Endothelial cell of umbilical vein (primary cell): ENCODE results near the gene SGTA. TPM values are rescaled to one million over a fixed set of nuclear protein-coding genes. Genes with fewer than 3 reads are reported as not detected.

ENCODE experiments used
- BruUV-seq: library from RNA; stranded (reverse); fragments of 400-500 nt; replicated peaks from 2 replicates; lab custom pipeline; 2021; lab: Mats Ljungman, UMichigan
- CTCF ChIA-PET: fragments of 300-600, 350-600 bp; sonication (Branson Sonifier 250); formaldehyde crosslinking; loops from one replicate; lab custom pipeline; 2021; ENCODE audit warnings: antibody characterized with exemption, inconsistent platforms; lab: Charles Lee
- POLR2A ChIA-PET: fragments of 300-600, 350-600 bp; sonication (Branson Sonifier 250); formaldehyde crosslinking; loops from one replicate; lab custom pipeline; 2021; ENCODE audit warnings: antibody characterized with exemption, inconsistent platforms; lab: Charles Lee
- DNase-seq: peaks from one replicate; pipeline ENCODE4 v3.0.0-alpha.2; 2011; ENCODE audit warnings: low read depth, low spot score
- FAIRE-seq: peaks from 2 replicates; lab custom pipeline; 2011; peaks lifted over from hg19 to GRCh38; lab: Jason Lieb, UNC
- H2AFZ ChIP-seq: 2 replicates; pipeline ENCODE4 v1.6.0; 2012; ENCODE audit warnings: low read depth, low read length, control low read depth, inconsistent platforms
- H3K27ac ChIP-seq: 2 replicates; pipeline ENCODE4 v1.5.1; 2011; ENCODE audit warnings: low read depth, mild to moderate bottlenecking, control low read depth, low read length, moderate library complexity; ENCODE audit not compliant: insufficient read depth
- H3K27me3 ChIP-seq, 2 experiments: 2 replicates each; pipeline versions ENCODE4 v1.6.0 to v1.6.1; 2011; ENCODE audit warnings: low read length in 2 of 2, mixed read lengths in 1 of 2; ENCODE audit not compliant: control insufficient read depth in 2 of 2, insufficient read depth in 2 of 2
- H3K36me3 ChIP-seq, 2 experiments: 2 replicates in 1 of 2; 3 replicates in 1 of 2; pipeline ENCODE4 v1.5.1; 2011; ENCODE audit warnings: low read length in 2 of 2, mild to moderate bottlenecking in 1 of 2, moderate library complexity in 1 of 2; ENCODE audit not compliant: control insufficient read depth in 2 of 2, insufficient read depth in 2 of 2; ENCODE audit errors: extremely low read depth in 1 of 2
- H3K4me1 ChIP-seq: 3 replicates; pipeline ENCODE4 v1.5.1; 2011; ENCODE audit warnings: mild to moderate bottlenecking, low read length; ENCODE audit not compliant: control insufficient read depth, insufficient read depth; ENCODE audit errors: extremely low read depth
- H3K4me2 ChIP-seq: 2 replicates; pipeline ENCODE4 v1.6.1; 2011; ENCODE audit warnings: low read length, control low read depth, mixed read lengths; ENCODE audit not compliant: insufficient read depth
- H3K4me3 ChIP-seq, 3 experiments: fragments of 200-600 bp in 1 of 3; sonication (generic), shearing (Covaris generic) in 1 of 3; replicated peaks in 1 of 3; 2 replicates each; pipeline ENCODE4 v1.5.1; 2011 to 2016; ENCODE audit warnings: control low read depth in 3 of 3, low read length in 3 of 3, mild to moderate bottlenecking in 2 of 3, inconsistent platforms in 1 of 3, low read depth in 1 of 3, moderate library complexity in 1 of 3; ENCODE audit not compliant: insufficient read depth in 1 of 3
- H3K79me2 ChIP-seq: 2 replicates; pipeline ENCODE4 v1.6.0; 2012; ENCODE audit warnings: low read length, inconsistent platforms; ENCODE audit not compliant: control insufficient read depth, insufficient read depth
- H3K9ac ChIP-seq: replicated peaks from 2 replicates; pipeline ENCODE3; 2011; ENCODE audit warnings: low read length, control low read depth; ENCODE audit not compliant: insufficient read depth; ENCODE audit errors: extremely low read depth
- H3K9me1 ChIP-seq: replicated peaks from 3 replicates; pipeline ENCODE4 v1.6.0; 2011; ENCODE audit warnings: mild to moderate bottlenecking, low read length; ENCODE audit not compliant: control insufficient read depth, insufficient read depth; ENCODE audit errors: extremely low read depth
- H3K9me3 ChIP-seq: replicated peaks from 2 replicates; pipeline ENCODE4 v1.5.1; 2012; ENCODE audit warnings: low read length, inconsistent platforms; ENCODE audit not compliant: control insufficient read depth, insufficient read depth
- H4K20me1 ChIP-seq: replicated peaks from 2 replicates; pipeline ENCODE3; 2011; ENCODE audit warnings: mild to moderate bottlenecking, low read length; ENCODE audit not compliant: control insufficient read depth, insufficient read depth; ENCODE audit errors: extremely low read depth
- EZH2 ChIP-seq: IDR thresholded peaks from 2 replicates; pipeline ENCODE4 v1.6.1; 2012; ENCODE audit warnings: borderline replicate concordance, low read depth, mild to moderate bottlenecking, moderate library complexity, low read length, inconsistent platforms; ENCODE audit not compliant: severe bottlenecking
- FOS ChIP-seq: IDR thresholded peaks from 2 replicates; pipeline ENCODE4 v1.6.1; 2011; ENCODE audit warnings: mild to moderate bottlenecking, low read length, moderate library complexity, borderline replicate concordance; ENCODE audit not compliant: insufficient read depth
- GATA2 ChIP-seq: IDR thresholded peaks from 2 replicates; pipeline ENCODE4 v1.7.0; 2011; ENCODE audit warnings: low read depth, mild to moderate bottlenecking, moderate library complexity, mixed read lengths, low read length; ENCODE audit not compliant: insufficient read length, insufficient read depth
- JUN ChIP-seq: IDR thresholded peaks from 2 replicates; pipeline ENCODE4 v1.6.1; 2011; ENCODE audit warnings: borderline replicate concordance, low read depth; ENCODE audit not compliant: insufficient read length, insufficient read depth
- MYC ChIP-seq: IDR thresholded peaks from one replicate; pipeline ENCODE4 v1.6.1; 2011; ENCODE audit warnings: mild to moderate bottlenecking, low read depth, low read length
- POLR2A ChIP-seq: IDR thresholded peaks from 2 replicates; pipeline ENCODE4 v1.6.1; 2012; ENCODE audit warnings: low read depth, mild to moderate bottlenecking, control low read depth, low read length
- POLR2AphosphoS5 ChIP-seq: IDR thresholded peaks from 2 replicates; pipeline ENCODE4 v1.6.1; 2012; ENCODE audit warnings: low read depth, mild to moderate bottlenecking, control low read depth, low read length, moderate library complexity; ENCODE audit not compliant: insufficient read depth
- dilution Hi-C: fragments of 300-500 bp; cut with MboI; formaldehyde crosslinking; loops from one replicate; pipeline ENCODE4 v1.15.0; 2019; ENCODE audit warnings: low sequenced_read_pairs; ENCODE audit not compliant: extremely low pct_ligation_motif_present
- intact Hi-C: fragments of 100-400 bp; cut with micrococcal nuclease; formaldehyde crosslinking; loops from one replicate; pipeline ENCODE4 v1.10.0; 2022
- polyA plus RNA-seq, 4 experiments: library from polyadenylated mRNA; depleted of rRNA in 3 of 4; stranded (reverse) in 3 of 4; unstranded in 1 of 4; fragments of >200 nt; gene quantifications; 2 replicates each; pipeline versions ENCODE4 v1.2.1 to v1.2.3, GENCODE V29; 2011 to 2012; ENCODE audit warnings: missing spikeins in 1 of 4
- total RNA-seq: library from RNA; stranded (reverse); gene quantifications from 2 replicates; pipeline ENCODE4 v1.2.3, GENCODE V29; 2021
- TF ChIP-seq, protein P1 (sequence below): IDR thresholded peaks from 2 replicates; pipeline ENCODE4 v1.6.1; 2011; ENCODE audit not compliant: insufficient read depth, insufficient read length
- TF ChIP-seq, protein P2 (sequence below), 2 donors: IDR thresholded peaks; 1 replicate in 1 of 2; 2 replicates in 1 of 2; pipeline ENCODE4 v1.5.1; 2011; ENCODE audit warnings: low read length in 2 of 2, mild to moderate bottlenecking in 2 of 2, moderate library complexity in 2 of 2, control low read depth in 1 of 2, inconsistent platforms in 1 of 2, low read depth in 1 of 2; ENCODE audit not compliant: insufficient read depth in 1 of 2; ENCODE audit errors: extremely low read depth in 1 of 2

The SGTA gene
- total and polyA plus RNA-seq, 2 donors (not counting 3 experiments of a cell fraction or from before 2014, with no cell fraction given), result 76.5 to 119 TPM

DNA sequence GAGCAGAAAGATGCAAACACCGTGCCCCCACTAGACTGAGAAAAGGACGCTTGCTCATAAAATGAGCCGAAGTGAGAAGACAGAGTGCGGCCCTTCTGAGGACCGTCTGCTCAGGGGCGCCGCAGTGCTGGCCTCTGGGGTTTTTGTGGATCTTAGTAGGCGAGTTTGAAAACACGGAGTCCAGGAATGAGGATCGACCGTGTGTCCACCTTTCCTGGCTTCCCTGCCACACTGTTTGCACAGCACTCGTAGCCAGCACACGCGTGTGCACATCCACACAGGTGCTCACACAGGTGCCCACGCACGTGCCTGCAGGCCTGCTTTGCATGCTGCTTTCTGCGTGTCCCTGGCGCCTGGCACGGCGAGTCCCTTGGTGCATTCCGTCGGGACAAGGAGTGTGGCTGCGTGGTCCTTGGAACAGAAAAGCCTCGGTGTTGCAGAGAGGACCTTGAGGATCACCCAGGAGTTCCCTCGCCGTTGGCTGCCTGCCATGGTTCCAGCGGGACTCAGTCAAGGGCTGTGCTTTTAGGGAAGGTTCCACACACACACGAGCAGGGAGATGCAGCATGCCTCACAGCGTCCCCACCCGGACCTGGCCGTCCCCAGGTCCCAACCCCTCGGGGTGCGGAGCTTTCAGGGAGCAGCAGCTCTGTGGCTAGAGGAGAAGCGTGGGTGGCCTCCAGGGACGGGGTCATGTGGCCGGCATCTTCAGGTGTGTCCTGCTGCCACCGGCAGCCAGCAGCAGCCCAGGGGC is 26.5 kb upstream of the SGTA start:
- Histone ChIP-seq H3K79me2 (no peaks in the 10 kb centered on the region), H3K4me2 (no peak overlapping the region)
- BruUV-seq, result no TSS peak

More for the DNA sequence above, 26.5 kb upstream of the SGTA start:
- no peak for TF ChIP-seq JUN
- TF ChIP-seq, protein P1, sequence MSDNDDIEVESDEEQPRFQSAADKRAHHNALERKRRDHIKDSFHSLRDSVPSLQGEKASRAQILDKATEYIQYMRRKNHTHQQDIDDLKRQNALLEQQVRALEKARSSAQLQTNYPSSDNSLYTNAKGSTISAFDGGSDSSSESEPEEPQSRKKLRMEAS, result no peak
- TF ChIP-seq EZH2, result no peak
- TF ChIP-seq, protein P2, sequence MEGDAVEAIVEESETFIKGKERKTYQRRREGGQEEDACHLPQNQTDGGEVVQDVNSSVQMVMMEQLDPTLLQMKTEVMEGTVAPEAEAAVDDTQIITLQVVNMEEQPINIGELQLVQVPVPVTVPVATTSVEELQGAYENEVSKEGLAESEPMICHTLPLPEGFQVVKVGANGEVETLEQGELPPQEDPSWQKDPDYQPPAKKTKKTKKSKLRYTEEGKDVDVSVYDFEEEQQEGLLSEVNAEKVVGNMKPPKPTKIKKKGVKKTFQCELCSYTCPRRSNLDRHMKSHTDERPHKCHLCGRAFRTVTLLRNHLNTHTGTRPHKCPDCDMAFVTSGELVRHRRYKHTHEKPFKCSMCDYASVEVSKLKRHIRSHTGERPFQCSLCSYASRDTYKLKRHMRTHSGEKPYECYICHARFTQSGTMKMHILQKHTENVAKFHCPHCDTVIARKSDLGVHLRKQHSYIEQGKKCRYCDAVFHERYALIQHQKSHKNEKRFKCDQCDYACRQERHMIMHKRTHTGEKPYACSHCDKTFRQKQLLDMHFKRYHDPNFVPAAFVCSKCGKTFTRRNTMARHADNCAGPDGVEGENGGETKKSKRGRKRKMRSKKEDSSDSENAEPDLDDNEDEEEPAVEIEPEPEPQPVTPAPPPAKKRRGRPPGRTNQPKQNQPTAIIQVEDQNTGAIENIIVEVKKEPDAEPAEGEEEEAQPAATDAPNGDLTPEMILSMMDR (IDR thresholded peaks at IDR 0.05; ENCODE audit: extremely low read depth in 1 of 2, insufficient read depth in 1 of 2, low read depth in 1 of 2, low read length in 2 of 2), result no peak
- TF ChIP-seq FOS, result no peak
- no peak for TF ChIP-seq POLR2A
- TF ChIP-seq POLR2AphosphoS5, result no peak
- TF ChIP-seq GATA2, result no peak
- no peak for TF ChIP-seq MYC
- Histone ChIP-seq H3K9me3 (no peaks in the 10 kb centered on the region), H4K20me1 (no peaks in the 10 kb centered on the region), H3K4me3 (no peak overlapping the region), H3K9ac (no peak overlapping the region), H3K36me3 (peaks cover 5 to 29% of the 10 kb centered on the region in 2 experiments), H3K27ac (no peak overlapping the region), H3K9me1 (no peaks in the 10 kb centered on the region), H3K27me3 (no peaks in the 10 kb centered on the region), H3K4me1 (no peaks in the 10 kb centered on the region), H2AFZ (no peak overlapping the region)
- no peak for DNase-seq
- no peak for FAIRE-seq
- POLR2A ChIA-PET, result no interaction called here
- intact Hi-C loops, result no loop called here
- dilution Hi-C loops, result no loop called here
- CTCF ChIA-PET, result interaction anchor here (1.1 kb wide), 1 partner anchor 24 kb away, joined by 3 read pairs; the partner anchor contains the start of gene THOP1
